RPMI7951 (cell line): Measurements from ENCODE around the gene CPPED1. TPM values are rescaled to one million over a fixed set of nuclear protein-coding genes. Genes with fewer than 3 reads are reported as not detected.
A peak's percentile ranks its signal among the peaks of the same experiment; 100 is the strongest.
"Not testable (repeated sequence)": the region's sequence is repeated elsewhere in the genome, so short reads cannot be mapped to it uniquely, and the experiment has no call there.

ENCODE experiments used
- DNase-seq: peaks from one replicate; pipeline ENCODE4 v3.0.0-alpha.2; 2012; ENCODE audit warnings: low read depth
- total RNA-seq: library from RNA; depleted of rRNA; stranded (reverse); fragments of >200 nt; shearing (Covaris generic); gene quantifications from 2 replicates; pipeline ENCODE4 v1.2.3, GENCODE V29; 2014

Gene CPPED1
- total RNA-seq, 1 experiment from 2014 or later: 16.7 TPM

DNA sequence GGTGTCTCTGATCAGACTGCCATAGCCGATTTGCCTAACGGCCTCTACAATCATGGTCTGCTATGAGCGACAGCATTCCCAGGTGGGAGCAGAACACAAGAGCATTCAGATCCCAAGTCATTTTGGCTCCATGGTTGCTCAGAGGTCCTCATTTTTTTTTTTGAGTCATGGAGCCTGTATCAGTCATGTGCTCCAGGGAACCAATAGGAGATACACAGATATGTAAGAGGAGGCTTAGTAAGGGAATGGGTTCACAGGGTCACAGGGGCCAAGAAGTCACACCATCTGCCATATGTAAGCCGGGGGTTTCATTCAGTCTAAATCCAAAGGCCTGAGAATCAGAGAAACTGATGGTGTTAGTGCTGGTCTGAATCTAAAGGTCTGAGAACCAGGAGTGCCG is 36.8 kb downstream of the CPPED1 start:
- no peak for DNase-seq

DNA sequence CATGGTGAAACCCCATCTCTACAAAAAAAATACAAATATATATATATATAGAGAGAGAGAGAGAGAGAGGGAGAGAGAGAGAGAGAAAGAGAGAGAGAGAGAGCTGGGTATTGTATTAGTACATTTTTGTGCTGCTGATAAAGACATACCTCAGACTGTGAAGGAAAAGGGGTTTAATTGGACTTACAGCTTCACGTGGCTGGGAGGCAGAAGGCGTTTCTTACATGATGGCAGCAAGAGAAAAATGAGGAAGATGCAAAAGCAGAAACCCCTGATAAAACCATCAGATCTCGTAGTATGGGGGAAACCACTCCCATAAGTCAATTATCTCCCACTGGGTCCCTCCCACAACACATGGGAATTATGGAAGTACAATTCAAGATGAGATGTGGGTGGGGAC is 37.5 kb downstream of the CPPED1 start:
- DNase-seq: not testable (repeated sequence)

DNA sequence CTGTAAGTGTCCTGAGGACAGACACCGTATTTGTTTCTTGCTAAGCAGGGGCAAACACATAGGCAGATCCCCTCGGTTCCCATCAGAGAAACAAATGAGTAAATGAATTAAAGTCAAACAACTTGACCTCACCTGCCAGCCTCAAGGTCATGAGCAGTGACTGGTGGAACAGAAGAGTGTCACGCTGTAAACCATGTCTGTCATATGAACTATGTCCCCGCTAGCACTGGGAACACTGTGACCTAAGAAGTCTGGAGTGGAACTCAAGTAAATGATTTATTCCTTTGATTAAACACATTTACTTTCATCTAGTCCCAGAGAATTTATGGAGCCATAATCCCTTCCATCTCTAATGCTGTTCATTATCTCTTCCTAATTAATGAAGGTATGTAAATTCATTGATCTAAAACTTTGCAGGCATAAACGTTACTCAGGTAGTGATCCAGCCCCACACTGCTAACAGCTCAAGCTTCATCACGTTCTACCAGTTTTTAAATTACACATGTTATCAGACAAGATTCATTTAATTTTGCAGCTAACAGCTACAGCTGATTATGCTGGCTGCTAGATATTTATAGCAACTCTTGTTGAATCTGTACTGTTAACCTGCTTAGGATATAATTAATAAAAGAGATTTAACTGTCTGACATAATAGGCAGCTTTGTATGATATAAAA is 38.7 kb downstream of the CPPED1 start:
- DNase-seq: no peak

DNA sequence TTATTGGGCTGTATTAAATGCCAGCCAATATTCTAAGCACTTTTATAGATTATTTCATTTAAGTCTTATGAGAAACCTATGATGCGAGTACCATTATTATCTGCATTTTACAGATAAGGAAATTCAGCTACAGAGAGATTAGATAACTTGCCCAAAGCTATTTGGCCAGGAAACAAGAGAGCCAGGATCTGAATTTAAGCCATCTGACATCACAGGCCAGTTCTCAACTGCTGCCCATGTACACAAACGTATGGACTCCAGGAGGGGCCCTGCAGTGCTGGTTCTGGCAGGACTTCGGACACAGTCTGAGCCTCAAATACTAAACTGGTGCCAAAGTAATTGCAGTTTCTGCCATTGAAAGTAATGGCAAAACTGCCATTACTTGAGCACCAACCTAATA is 40.2 kb downstream of the CPPED1 start:
- peak; percentile 6 for DNase-seq

DNA sequence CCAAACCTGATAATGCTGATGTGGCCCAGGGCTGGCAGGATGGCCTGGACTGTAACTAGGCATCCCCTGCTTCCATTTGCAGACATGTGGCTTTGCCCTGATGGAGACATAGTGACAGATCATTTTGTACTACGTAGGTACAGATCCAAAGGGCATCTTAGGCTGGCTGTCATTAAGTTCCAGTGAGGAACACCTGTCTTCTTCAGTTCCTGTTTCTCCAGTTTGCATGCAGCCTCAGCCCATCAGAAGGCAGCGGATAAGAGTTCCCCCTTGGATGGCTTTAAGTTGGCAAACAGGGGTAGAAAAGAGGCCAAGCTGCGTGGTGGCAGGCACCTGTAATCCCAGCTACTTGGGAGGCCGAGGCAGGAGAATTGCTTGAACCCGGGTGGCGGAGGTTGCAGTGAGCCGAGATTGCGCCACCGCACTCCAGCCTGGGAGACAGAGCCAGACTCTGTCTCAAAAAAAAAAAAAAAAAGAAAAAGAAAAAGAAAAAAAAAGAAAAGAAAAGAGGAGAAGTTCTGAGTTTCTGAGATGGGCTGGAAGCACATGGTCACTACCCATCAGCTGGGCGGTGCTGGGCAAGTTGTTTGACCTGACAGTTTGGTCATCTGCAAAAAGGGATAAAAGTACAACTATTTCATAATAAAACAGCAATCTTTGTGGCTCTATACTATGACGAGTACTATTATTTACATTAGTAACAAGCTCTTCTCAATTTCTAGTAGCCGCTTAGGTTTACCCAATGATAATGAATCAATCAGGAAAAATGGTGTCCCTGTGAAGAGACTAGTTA is 42.7 kb downstream of the CPPED1 start:
- DNase-seq: no peak

DNA sequence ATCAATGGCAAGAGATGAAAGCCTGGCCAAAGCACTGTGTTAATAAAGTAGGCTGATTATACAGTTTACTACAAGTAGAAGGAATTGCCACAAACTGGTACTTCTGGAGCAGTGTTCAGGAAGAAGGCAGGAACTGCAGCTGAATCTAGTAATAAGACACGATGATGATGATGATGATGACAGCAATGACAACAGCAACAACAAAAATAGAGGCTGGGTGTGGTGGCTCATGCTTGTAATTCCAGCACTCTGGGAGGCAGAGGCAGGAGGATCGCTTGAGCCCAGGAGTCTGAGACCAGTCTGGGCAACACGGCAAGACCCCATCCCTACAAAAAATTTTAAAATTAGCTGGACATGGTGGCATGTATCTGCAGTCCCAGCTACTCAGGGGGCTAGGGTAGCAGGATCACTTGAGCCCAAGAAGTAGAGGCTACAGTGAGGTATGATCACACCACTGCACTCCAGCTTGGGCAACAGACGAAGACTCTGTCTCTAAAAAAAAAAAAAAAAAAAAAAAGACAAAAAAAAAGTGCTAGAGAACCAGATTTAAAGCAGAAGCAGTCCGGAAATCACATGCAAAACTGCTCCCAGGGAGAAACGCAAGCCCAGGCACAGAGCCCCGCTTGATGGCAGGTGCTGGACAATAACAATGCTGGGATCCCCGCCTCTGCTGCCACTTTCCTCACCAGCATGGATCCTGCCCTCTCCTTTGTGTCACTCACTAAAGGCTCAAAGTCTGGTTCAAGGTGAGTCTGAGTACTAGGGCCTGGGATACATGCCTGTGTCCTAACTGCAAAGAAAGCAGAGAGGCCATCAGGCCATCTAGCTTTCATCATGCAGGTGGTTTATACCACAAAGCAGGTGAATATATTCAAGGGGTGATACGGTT is 44.8 kb downstream of the CPPED1 start:
- DNase-seq: no peak

DNA sequence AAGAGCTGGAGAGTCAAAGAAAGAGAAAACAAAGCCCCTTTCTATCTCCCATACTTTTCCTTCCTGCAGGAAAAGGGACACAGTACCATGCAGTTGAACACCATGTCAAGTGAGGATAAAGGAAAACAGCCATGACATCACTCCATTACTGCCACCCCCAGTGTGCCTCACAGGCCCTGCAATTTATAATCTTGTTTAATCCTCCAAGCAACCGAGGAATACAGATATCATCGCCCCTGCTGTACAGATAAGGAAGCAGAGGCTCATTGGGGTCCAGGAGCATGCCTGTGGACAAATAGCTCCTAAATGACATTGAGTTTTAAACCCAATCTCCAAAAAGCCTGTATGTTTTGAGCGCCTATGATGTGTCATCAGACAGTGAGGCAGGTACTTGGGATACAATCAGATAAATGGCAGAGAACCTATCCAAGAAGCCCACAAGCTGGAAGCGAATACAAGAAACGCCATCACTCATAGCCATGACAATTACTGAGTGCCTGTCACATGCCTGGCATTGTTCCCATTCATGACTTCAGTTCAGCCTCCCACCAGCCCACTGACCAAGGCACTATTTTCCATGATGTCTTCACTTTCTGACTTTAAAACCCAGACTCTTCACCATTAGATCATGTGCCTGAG is 45.5 kb downstream of the CPPED1 start:
- no peak for DNase-seq

DNA sequence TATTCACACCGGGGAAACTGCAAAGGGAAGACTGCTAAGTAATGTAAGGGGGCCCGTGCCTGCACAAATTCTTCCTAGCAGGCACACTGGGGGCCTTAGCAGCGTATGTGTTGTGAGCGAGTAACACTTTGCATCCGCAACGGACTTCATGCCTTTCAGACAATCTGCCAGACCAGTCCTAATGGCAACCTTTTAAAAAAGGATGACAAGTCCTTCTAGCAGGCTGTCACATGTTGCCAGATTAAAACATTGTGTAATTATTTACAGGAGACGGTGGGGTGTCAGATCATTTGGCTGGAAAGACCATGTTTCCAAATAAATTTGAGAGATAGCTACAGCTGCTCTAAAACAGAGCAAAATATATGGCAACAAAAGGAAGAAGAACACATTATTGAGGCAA is 46.1 kb downstream of the CPPED1 start:
- DNase-seq: no peak

DNA sequence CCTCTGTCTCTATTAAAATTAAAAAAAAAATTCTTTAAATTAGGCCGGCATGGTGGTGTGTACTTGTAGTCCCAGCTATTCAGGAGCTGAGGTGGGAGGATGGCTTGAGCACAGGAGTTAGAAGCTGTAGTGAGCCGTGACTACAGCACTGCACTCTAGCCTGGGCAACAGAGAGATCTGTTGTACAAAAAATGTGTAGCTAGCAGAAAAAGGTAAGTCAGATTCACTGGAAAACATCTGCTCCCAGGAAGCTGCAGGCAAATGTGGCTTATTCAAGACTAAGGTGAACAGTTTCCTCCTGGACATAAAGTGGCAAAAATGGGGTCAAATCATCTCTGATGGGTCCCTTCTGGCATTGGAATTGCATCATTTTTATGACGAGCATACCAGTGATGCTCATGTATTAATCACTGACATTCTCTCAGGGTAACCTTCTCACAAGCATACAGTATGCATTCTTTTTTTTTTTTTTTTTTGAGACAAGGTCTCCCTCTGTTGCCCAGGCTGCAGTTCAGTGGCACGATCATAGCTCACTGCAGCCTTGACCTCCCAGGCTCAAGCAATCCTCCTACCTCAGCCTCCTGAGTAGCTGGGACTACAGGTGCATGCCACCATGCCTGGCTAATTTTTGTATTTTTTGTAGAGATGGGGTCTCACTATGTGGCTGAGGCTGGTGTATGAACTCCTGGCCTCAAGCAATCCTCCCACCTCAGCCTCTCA is 48.7 kb downstream of the CPPED1 start:
- no peak for DNase-seq

DNA sequence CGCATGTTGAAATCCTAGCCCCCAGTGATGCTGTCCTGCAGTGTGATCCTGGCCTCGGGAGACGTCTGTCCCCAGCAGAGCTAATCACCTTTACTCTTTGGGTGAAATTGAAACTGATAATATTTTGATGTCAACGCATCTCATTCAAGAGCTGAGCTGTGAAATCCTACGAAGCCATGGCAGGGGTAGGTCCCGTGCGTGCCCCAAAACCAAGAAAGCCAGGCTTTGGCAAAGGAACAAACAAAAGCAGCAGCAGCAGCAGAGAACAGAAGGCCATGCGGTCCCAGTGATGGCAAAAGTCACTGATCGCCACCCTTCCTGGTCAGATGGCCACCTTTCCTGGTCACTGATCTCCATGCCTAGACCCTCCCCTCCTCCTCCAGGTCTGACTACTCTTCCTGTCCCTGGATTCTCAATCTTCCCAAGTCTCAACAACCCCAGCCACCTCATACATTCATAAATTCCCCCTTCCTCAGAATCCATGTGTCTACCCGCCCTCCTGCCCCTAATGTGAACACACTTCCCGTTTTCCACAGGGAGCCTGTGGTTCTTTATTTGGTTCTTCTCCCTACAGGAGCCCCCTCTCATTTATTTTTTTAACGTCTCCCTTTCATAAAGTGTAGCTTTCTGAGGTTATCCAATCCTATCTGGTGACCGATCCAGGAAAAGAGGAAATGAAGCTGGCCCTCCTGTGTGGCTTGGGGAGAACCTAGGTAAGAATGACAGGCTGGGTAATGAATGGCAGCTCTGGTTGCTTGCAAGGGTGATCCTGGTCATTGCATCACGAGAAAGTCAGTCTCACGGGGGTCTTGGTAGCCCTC is 50.3 kb downstream of the CPPED1 start:
- DNase-seq: no peak

DNA sequence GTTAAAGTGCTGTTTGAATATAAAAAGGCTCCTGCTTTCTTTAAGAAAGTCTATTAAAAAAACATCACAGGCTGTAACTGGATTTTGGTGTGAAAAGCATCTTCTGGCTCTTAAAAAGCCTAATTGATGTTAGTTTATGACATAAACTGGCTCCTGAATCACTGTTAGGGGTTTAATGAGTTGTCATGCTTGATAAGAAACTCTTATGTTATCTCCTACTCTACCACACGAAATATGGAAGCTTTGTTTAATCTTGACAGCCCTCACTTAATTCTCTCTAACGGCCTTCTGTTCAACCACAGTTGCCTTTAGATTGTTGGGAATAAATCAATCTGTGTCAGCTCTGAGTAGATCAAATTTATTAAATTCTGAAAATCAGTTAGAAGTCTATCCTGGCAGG is 51.5 kb downstream of the CPPED1 start:
- no peak for DNase-seq

DNA sequence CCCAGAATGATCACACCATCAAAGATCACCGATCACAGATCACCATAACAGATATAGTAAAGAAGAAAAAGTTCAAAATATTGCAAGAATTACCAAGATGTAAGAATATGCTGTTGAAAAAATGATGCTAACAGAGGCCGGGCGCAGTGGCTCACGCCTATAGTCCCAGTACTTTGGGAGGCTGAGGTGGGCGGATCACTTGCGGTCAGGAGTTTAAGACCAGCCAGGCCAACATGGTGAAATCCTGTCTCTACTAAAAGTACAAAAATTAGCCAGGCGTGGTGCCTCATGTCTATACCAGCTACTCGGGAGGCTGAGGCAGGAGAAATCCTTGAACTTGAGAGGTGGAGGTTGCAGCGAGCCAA is 53.2 kb downstream of the CPPED1 start:
- no peak for DNase-seq

DNA sequence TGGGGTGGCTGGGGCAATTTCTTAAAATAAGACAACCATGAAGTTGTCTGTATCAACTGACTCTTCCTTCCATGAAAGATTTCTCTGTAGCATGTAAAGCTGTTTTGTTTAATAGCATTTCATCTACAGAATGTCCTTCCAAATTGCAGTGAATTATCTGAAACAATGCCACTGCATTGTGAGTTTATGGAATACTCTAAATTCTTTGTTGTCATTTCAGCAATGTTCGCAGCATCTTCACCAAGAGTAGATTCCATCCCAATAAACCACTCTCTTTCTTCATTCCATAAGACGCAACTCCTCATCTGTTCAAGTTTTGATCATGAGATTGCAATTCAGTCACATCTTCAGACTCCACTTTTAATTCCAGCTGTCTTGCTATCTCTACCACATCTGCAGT is 54.6 kb downstream of the CPPED1 start:
- DNase-seq: no peak

DNA sequence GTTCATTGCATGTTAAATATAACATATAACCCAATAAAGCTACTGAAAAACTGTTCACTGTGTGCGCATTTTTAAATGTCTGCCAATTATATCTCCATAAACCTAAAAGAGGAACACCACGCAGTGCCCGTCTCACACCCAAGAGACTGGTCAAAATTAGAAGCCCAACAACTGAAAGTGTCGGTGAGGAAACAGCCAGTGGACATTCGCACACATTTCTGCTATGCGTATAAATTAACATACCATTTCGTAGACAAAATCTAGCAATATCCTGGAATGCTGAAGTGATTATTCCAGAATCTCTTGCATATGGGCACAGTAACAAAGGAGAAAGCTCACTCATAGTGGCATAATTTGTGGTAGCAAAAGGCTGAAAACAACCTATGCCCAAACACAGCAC is 55.9 kb downstream of the CPPED1 start:
- no peak for DNase-seq

DNA sequence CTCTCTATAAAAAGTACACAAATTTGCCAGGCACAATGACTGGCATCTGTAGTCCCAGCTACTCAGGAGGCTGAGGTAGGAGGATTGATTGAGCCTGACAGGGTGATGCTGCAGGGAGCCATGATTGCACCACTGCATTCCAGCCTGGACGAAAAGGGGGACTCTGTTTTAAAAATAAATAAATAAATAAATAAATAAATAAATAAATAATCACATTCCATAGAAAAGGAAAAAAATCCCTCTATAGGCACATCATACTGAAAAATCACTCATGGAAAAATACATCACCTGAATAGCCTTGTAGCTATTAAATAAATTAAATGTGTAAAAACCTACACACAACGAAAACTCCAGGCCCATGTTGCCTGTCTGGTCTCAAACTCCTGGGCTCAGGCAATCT is 56.4 kb downstream of the CPPED1 start:
- DNase-seq: no peak

DNA sequence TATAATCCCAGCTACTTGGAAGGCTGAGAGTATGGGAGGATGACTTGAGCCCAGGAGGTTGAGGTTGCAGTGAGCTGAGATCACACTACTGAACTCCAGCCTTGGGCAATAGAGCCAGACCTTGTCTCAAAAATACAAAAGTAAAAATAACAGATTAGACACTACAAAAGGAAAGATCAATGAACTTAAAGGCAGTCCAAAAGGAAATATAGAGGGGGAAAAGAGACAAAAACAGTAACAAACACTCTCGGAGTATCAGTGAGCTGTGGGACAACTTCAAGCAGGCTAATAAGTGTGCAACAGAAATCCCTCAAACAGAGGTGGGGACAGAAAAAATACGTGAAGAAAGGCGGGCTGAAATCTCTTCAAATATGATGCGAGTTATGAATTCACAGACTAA is 58.8 kb downstream of the CPPED1 start:
- no peak for DNase-seq

DNA sequence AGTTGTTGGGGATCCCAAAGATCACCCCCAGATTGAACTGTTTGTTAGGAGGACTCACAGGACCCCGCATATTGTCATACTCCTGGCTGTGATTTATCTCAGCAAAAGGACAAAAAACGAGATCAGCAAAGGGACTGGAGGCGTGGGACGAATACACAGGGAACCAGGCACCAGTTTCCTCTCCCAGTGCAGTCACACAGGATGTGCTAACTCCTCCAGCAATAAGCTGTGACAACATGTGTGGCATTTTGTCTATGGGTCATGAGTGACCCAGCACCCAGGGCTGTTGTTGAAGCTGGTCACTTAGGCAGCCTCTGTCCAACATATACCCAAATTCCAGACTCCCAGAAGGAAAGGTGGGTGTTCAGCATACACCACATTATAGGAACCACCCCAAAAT is 60.9 kb downstream of the CPPED1 start:
- no peak for DNase-seq

DNA sequence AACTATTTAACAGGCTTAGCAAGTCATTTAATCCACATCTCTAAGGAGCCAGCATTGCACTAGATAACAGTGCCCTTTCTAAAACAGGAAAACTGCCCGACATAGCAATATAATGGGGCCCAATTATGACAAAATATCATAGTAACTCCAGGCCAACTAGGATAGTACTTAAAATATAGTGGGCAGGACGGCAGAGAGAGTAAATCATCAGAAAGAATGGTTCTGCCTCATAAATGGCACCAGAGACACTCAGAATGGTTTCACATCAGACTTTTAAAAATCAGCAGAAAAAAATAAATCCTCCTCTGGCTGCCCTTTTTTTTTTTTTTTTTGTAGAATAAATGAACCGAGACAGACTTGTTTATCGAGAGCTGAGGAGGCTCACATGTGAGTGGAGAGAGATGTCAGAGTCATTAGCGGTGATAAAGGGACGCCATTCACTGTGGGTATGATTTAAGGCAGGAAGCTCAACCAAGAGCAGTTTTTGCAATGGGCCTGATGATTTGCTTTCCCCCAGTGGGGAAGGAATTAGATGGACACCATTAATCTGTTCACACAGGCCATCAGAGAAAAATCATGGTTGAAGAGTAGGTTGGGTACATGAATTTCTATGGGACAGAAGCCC is 62.6 kb downstream of the CPPED1 start:
- no peak for DNase-seq

DNA sequence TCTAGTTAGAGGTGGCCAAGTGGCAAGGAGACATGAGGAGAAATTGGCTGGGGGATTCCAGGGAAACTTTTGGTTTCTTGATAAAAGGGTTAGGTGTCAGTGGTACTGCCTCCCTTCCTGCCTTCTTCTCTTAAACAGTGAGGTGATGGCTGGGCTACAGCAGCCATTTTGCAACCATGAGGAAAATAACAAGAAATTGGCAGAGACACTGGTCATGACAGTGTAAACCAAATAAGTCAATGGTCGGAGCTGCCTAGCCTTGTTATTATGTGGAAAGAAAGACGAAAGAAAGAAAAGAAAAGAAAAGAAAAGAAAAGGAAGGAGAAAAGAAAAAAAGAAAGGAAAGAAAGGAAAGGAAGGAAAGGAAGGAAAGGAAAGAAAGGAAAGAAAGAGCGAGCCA is 63.9 kb downstream of the CPPED1 start:
- DNase-seq: no peak

DNA sequence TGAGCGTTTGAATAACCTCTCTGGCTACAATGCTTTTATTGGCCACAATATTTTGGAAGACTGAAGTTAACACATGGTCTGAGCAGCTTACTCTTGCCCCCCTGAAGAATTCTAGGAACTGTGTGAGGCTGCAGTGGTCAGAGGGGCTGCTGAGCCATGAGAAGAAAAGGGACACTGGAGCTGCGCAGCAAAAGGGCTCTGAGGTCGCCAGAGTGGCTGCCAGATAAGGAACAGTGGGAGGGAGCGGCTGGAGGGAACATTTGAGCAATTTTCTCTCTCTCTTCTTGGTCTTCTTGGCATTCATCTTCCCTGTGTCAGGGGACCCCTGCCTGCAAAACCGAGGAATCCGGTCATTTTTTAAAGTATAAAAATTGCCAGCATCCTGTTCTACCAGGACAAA is 66.1 kb downstream of the CPPED1 start:
- DNase-seq: no peak
